Measurements from ENCODE around the gene LRRTM4.
A peak's percentile ranks its signal among the peaks of the same experiment; 100 is the strongest.

Gene LRRTM4

DNA sequence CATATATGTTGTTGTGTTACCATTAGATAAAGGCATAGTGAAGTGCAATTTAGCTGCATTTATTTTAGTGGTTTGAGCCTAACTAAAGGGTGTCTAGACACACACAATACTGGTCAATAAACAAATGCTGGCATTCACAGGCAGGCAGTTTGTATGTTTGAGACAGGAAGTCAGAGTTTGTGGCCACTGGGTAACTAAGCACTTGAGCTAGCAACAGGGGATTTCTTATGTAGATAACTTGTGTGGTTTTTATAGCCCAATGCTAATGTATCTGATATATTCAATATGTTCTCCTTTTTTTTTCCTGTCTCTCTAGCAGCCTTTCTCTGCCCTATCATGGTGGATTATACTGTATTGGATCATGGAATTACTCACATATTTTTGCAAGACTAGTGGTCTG lies 38.1 kb downstream of the LRRTM4 start:
- peak; percentile 7 for DNase-seq (ENCODE audit: low read depth, low spot score)
- H3K4me3 ChIP-seq (ENCODE audit: low read length) = no peak overlapping the region

DNA sequence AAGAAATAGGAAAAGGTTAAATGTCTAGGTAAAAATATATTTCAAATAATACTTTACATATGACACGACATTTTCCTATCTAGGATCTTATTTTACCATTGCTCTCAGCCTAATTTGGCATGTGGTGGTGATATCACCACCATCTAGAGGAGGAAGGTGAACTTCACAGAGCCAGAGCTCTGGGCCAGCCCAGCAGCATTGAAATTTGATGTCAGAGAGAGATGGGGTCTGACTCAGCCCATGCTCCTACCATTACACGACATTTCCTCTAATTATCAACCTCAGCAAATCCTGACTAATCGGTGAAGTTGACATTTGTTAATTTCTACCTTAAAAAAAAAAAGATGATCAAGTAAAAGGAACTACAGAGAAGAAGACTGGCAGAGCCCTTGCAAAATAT lies 42.3 kb downstream of the LRRTM4 start:
- no peak overlapping the region for H3K4me3 ChIP-seq (ENCODE audit: low read length)
- no peak for DNase-seq (ENCODE audit: low read depth, low spot score)

DNA sequence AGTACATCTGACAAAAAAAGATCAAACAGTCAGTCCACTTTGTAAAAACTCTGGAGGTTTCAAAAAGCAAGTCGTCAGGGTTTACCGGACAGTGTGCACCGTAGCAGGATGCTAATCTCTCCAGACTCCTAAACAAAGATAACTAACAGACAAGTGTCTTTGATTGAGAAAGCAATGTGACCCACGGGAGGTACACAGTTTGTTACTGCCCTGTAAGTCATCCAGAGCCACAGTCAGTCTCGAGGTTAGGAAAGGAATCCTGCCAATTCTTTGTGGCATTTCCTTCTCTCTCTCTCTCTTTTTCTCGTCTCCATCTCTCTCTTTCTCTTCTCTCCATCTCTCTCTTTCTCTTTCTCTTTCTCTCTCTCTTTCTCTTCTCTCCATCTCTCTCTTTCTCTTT lies 42.8 kb downstream of the LRRTM4 start:
- H3K4me3 ChIP-seq (ENCODE audit: low read length) = no peak overlapping the region
- DNase-seq (ENCODE audit: low read depth, low spot score) = no peak

DNA sequence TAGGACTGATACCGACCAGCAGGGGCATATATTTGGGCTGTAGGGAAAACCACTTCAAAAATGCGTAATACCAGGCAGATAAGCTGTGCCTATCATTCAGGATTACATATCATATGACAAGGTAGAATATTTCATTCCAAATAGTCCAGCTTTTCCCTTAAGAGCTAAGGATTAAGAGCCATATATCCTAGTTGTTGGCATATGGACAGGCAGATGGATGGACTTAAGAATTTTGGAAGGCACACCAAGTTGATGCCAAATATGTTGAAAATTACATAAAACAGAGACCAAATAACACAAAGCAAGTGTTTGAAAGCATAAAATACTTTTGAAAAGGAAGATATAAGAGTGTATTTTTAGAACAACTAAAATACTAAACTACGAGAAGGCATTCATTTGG lies 52.1 kb downstream of the LRRTM4 start:
- no peak overlapping the region for H3K4me3 ChIP-seq (ENCODE audit: low read length)
- DNase-seq (ENCODE audit: low read depth, low spot score) = no peak

DNA sequence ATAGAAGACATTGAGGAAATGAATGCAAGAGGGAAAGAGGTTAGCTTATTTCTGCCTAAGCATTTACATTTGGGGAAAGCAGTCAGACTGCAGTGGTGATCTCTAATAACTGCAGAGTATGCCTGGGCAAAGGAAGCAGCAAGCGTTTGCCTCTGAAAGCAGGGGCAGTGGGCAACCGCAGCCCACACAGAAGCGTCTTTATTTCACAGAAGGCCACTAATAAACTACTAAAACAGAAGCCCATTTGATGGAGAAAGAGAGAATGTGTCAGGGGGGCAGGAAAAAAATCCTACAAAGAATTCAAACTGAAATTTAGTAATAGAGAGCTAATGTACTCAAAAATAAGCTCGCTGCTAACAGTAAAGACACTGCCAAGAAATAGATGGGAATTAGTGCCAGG lies 53.1 kb downstream of the LRRTM4 start:
- no peak for DNase-seq (ENCODE audit: low read depth, low spot score)
- no peak overlapping the region for H3K4me3 ChIP-seq (ENCODE audit: low read length)

DNA sequence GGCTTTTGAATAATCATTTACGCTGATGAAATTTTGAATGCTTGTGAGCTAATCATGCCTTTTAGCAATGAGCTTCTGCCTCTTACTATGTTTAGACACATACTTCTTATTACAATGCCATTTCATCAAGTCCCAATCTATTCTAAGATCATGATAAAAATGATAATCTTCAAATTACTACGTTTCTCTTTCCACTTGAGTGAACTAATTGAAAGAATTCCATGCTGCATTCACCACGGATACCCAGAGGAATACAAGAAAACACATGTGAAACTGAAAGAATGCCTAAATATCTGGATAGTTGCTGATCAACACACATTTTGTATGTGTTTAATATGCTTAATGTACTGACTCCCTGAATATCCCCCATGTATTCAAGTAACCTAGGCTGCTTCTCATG lies 62.3 kb downstream of the LRRTM4 start:
- no peak for DNase-seq (ENCODE audit: low read depth, low spot score)
- H3K4me3 ChIP-seq (ENCODE audit: low read length) = no peak overlapping the region

DNA sequence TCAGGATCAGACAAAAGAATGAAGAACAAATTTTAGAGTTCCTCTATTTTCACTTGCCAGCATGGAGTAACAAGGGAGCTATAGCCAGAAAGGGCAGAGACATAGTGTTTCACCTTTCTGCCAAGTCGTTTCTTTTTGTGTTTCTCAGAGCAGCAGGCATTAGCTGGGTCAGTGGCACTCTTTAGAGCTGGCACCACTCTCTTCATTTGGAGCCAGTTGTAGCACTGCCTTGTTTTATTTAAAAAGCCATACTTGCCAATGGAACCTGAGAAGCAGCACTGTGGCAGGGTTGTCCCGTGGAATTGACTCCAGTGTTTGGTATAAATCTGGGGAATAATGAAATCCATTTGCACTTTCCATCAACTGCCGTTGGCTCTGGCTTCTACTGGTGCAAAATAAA lies 64.0 kb downstream of the LRRTM4 start:
- H3K4me3 ChIP-seq (ENCODE audit: low read length) = no peak overlapping the region
- no peak for DNase-seq (ENCODE audit: low read depth, low spot score)

DNA sequence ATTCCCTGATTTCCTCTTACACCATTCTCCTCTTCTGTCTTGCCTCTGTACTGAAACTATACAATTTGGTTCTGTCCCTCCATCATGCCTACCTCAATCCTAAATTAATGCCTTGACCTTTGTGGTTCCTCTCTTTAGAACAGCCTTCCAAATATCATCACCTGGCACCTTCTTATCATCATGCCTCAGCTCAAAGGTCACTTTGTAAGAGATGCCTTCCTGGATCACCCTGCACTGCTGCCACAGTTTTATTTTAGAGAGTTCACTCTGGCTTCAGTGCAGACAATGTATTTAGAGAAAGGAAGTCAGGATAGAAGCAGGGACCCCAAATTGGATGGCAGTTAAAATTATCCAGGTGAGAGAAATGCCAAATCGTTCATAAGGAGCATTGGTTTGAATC lies 64.5 kb downstream of the LRRTM4 start:
- DNase-seq (ENCODE audit: low read depth, low spot score) = no peak
- no peak overlapping the region for H3K4me3 ChIP-seq (ENCODE audit: low read length)

DNA sequence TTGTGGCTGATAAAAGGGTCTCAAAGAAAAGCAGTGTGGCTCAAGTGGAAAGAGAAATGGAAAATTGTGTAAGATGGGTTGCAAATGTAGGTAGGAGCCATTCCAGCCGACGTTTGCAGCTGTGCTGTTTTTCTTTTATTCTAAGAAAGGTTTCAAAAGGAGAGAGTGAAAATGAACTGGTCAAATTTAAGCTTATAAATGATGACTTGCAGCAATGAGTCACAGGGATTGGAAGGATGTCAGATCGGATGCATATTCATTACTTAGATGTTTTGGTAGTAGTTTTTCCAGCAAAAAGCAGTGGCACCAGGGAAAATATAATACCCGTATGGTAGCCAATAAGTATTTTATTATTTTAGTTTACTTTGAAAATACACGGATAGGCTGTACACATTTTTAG lies 79.1 kb downstream of the LRRTM4 start:
- DNase-seq (ENCODE audit: low read depth, low spot score) = no peak

DNA sequence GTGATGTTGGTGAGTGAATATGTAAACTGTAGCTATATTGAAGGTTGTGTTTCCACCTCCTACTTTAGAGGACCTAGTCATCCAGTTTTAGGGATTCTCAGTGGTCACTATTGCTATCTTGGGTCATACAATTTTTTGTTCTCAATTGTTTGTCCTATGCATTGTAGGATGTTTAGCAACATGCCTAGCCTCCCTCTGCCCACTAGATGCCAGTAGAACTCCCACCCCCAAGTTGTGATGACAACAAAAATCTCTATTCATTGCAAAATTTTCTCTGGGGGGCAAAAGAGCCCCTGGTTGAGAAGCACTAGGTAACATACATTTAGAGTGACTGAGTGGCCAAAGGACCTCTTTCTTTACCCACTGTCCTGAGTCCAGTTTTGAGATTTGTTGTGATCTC lies 87.3 kb downstream of the LRRTM4 start:
- DNase-seq (ENCODE audit: low read depth, low spot score) = no peak
- H3K4me3 ChIP-seq (ENCODE audit: low read length) = no peak overlapping the region

More for the DNA sequence above, 79.1 kb downstream of the LRRTM4 start:
- H3K4me3 ChIP-seq (ENCODE audit: low read length) = no peak overlapping the region

DNA sequence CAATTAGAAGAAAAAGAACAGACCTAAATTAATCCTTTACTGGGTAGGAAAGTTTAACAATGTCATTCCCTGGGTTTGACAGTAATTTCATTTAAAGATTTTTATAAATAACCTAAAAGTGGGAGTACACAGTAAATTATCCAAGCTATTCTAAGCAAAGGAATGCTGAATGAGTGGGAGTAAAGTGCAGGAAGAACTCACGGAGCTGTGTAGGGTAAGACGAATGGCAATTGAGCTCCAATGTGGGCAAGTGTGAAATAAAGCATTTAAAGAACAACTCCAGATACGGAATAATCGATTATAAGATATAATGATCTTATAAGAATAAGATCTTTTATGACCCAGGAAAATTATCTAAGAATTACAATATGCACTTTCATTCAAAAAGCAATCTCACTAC lies 93.2 kb downstream of the LRRTM4 start:
- no peak overlapping the region for H3K4me3 ChIP-seq (ENCODE audit: low read length)

DNA sequence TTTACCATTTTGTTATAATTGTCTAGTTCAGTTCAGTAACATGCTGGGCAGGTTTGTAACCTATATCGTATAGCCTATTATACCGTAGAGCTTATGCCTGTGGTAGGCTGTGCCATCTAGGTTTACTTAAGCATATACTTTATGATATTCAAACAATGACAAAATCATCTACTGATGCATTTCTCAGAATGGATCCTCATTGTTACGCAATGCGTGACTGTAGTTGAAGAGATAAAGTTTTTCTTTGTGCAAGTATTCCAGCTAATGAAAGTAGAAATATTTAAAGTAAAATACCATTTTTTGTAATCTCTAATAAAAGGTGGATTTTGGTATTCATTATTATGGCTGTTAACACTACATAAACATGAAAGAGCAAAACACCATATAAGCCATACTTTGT lies 100.2 kb downstream of the LRRTM4 start:
- H3K4me3 ChIP-seq (ENCODE audit: low read length) = no peak overlapping the region
- no peak for DNase-seq (ENCODE audit: low read depth, low spot score)

More for the DNA sequence above, 93.2 kb downstream of the LRRTM4 start:
- no peak for DNase-seq (ENCODE audit: low read depth, low spot score)

DNA sequence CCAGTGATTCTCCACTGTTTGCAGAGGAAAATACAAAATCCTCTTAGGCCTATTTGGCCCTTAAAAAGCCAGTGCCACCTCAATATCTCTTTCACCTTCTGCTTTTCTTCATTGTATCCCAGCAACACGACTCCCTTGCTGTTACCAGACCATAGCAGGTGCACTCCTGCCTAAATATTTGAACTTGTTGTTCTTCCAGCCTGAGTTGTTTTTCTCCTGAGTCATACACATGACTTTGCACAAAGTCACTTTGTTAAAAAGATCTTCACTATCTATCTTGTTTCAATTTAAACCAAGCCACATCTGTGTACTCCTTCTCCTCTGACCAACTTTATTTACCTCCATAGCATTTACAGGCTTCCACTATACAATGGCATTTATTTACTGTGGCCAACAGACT lies 103.6 kb downstream of the LRRTM4 start:
- no peak overlapping the region for H3K4me3 ChIP-seq (ENCODE audit: low read length)
- DNase-seq (ENCODE audit: low read depth, low spot score) = no peak

DNA sequence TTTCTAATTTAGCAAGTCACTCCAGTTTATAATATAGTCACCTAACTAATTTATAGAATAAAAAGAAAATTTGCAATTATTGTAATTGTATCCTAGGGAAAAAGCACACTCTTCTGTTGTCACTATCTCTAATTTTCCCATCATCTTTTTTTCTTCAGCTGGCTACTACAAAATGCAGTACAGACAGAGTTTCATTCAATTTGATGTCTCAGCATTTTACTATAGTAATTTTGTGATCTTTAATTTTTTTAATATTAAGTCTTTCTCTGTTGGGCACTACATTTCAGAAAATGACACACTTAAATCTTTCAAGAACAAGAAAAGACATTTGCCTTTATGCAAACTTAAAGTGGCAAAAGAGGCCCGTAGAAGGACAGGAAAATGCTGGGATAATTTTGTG lies 118.0 kb downstream of the LRRTM4 start:
- no peak overlapping the region for H3K4me3 ChIP-seq (ENCODE audit: low read length)
- no peak for DNase-seq (ENCODE audit: low read depth, low spot score)

DNA sequence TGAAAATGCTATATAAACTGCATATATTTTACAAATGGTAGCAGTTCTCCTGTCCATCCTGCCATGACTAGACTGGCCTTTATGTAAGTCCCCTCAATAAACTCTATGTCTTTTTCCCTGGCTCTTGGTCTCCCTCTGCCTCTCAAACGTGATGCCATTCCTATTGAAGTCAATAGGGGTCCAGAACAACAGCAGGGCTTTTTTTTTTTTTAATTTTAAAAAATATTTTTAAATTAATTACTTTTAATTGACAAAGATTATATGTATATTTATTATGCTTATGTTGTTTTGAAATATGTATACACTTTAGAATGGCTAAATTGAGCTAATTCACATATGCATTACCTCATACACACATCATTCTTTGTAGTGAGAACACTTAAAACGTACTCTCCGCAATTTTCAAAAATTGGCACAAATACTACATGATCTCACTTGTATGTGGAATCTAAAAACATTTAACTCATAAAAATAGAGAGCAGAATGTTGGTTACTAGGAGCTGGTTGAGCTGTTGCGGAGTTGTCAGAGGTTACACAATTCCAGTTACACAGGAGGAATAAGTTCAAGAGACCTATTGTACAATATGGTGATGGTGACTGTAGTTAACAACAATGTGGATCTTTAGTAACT lies 123.1 kb downstream of the LRRTM4 start:
- DNase-seq (ENCODE audit: low read depth, low spot score) = no peak
- no peak overlapping the region for H3K4me3 ChIP-seq (ENCODE audit: low read length)

DNA sequence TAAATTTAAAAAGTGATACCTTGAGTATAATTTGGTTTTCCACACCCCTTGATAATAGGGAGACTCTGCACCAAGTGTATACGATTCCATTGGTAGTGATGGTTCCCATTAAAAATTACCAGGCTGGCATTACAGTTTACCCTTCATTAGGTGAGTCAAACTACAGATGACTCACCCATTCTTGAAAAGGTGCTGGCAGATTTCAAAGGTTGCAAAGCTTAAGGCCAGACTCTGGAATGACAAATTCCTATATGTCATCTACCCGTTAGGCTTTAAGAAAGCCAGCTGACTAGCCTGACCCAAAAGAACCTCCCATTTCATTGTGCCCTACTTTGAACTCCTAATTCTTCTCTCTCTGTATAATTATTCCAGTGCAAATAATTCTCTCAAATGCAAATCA lies 124.4 kb downstream of the LRRTM4 start:
- no peak overlapping the region for H3K4me3 ChIP-seq (ENCODE audit: low read length)
- DNase-seq (ENCODE audit: low read depth, low spot score) = no peak

DNA sequence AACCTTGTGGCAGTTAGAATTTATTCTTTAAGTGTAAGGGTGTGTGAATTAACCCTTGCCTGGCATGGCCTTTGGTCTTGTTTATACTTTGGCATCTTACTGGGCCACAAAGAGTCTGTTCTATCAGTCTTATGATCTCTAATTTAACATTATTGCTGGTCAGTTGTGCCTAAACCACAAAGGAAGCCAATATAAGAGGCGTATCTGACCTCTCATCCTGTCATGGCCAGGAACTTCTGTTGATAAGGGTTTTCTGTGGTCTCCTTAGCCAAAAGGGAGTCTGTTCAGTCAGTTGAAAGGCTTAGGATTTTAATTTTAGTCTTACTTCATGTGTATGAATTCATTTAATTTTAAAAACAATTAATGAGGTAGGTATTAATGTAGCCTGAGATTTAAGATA lies 127.2 kb downstream of the LRRTM4 start:
- DNase-seq (ENCODE audit: low read depth, low spot score) = no peak
- H3K4me3 ChIP-seq (ENCODE audit: low read length) = no peak overlapping the region

DNA sequence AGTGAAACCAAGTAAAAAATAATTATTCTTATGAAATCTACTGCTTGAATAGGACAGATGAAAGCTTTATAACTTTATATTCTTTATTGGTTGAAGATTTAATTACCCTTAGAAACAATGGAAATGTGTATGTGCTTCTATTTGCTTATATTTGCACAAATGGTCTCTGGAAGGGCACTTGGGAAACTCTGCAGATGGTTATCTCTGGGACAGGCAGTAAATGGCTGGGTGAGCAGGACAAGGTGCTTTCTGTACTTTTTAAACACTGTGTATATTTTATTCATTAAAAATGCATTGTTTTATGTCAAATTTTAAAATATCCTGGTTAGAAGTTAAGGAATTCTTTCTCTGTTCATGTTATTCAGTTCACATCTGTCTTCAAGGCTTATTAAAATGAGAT lies 131.1 kb downstream of the LRRTM4 start:
- H3K4me3 ChIP-seq (ENCODE audit: low read length) = no peak overlapping the region
- no peak for DNase-seq (ENCODE audit: low read depth, low spot score)

DNA sequence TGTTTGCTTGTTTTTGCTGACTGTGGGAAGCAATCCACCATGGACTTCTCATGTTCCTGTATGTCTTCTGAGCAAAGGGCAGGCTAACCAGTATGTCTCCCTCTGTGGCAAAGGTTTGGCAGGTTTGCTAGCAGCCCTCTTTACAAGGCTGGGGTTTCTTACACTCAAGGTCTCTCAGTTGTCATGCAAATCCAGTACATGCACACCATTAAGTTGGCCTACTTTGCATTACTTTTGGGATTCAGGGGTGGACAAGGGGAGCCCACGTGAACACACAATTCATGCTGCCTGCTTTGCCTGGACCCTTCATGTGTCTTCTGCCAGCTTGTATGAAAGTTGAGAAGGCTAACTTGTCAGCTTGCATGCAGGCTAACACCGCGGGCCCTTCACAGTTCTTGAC lies 134.9 kb downstream of the LRRTM4 start:
- no peak for DNase-seq (ENCODE audit: low read depth, low spot score)
- no peak overlapping the region for H3K4me3 ChIP-seq (ENCODE audit: low read length)

DNA sequence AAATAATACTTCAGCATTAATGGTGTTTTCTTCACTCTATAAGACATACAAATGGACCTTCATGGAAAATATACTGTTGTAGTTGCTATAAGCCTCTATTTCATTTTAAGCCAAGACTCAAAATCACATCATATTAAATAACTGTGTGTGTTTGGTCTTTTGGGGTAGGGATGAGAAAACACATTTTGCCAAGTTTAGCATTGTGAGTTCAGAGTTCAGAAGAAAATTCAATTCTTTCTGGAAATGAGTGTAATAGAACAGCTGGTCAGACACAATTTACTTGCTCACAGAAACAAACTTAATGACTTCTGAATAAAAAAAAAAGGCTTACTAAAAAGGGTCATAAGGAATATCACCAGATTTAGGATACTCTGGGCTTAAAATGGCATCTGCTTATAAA lies 149.5 kb downstream of the LRRTM4 start:
- no peak for DNase-seq (ENCODE audit: low read depth, low spot score)

DNA sequence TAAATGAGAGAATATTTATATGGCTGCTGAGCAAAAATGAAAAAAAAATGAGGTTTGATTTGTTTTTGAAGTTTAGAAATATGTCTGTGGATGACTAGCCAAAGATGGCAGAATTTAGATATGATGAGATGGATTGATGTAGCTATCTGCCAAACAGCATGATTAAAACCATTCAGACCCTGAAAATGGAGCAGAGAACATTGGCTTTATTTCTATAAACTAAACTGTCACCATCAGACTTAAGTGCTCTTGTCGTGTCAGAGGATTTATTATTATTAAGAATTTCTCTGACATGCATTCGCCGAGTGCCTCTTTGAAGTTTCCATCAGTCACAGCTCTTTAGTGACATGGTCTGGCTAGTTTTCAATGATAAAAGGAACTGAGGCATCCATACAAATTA lies 151.7 kb downstream of the LRRTM4 start:
- no peak for DNase-seq (ENCODE audit: low read depth, low spot score)
- no peak overlapping the region for H3K4me3 ChIP-seq (ENCODE audit: low read length)

More for the DNA sequence above, 149.5 kb downstream of the LRRTM4 start:
- H3K4me3 ChIP-seq (ENCODE audit: low read length) = no peak overlapping the region

DNA sequence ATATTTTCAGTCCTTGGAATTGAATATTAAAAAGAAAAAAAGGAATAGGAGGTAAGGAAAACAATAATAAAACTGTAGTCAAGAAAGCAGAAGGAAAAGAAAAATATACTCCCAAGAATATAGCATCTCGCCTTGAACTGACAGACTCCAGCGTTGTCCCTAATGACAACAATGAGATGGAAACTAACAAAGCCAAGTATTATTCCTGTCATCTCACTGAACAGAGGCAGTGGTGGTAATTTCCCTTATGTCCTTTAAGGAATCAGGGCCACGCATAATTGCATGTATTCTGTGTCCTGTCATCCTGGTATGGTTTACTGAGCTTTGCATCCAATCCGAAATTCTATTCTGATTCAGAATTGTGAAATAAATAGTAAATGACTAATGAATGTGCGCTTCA lies 158.9 kb downstream of the LRRTM4 start:
- H3K4me3 ChIP-seq (ENCODE audit: low read length) = no peak overlapping the region
- no peak for DNase-seq (ENCODE audit: low read depth, low spot score)

Data from Jurkat, Clone E6-1 (cell line).